GM21528 (cell line): ENCODE data around the gene PPP6R2.
"Not testable (repeated sequence)": the region's sequence is repeated elsewhere in the genome, so short reads cannot be mapped to it uniquely, and the experiment has no call there.

ENCODE experiments used
- ATAC-seq: cut with Tn5 transposase; IDR thresholded peaks from one replicate; pipeline ENCODE4 v1.9.1; 2021; ENCODE audit warnings: mild to moderate bottlenecking, moderate library complexity; ENCODE audit not compliant: unreplicated experiment, low FRiP score

Gene PPP6R2

DNA sequence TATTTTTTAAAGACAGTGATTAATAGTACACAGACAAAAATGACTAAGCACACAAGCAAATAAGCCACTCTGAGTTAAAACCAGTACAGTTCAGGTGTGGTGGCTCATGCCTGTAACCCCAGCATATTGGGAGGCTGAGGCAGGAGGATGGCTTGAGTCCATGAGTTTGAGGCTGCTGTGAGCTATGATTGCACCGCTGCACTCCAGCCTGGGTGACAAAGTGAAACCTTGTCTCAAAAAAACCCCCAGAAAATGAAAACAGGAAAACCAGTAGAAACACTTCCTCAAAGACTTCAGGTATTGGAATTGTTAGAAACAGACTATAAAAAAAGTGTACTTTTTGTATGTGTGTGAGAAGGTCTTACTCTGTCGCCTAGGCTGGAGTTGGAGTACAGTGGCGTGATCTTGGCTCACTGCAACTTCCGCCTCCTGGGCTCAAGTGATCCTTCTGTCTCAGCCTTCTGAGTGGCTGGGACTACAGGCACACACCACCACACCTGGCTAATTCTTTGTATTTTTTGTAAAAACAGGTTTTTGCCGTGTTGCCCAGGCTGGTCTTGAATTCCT lies 33.0 kb downstream of the PPP6R2 start:
- ATAC-seq, result no peak

DNA sequence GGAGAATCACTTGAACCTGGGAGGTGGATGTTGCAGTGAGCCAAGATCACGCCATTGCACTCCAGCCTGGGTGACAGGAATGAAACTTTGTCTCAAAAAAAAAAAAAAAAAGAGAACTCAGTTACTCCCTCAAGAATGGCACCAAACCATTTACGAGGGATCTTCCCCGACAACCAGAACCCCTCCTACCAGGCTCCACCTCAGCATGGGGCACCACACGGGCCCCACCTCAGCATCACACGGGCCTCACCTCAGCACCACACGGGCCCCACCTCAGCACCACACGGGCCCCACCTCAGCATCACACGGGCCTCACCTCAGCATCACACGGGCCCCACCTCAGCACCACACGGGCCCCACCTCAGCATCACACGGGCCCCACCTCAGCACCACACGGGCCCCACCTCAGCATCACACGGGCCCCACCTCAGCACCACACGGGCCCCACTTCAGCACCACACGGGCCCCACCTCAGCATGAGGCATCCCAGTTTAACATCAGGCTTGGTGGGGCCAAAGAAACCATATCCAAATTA lies 38.0 kb downstream of the PPP6R2 start:
- ATAC-seq, result not testable (repeated sequence)

DNA sequence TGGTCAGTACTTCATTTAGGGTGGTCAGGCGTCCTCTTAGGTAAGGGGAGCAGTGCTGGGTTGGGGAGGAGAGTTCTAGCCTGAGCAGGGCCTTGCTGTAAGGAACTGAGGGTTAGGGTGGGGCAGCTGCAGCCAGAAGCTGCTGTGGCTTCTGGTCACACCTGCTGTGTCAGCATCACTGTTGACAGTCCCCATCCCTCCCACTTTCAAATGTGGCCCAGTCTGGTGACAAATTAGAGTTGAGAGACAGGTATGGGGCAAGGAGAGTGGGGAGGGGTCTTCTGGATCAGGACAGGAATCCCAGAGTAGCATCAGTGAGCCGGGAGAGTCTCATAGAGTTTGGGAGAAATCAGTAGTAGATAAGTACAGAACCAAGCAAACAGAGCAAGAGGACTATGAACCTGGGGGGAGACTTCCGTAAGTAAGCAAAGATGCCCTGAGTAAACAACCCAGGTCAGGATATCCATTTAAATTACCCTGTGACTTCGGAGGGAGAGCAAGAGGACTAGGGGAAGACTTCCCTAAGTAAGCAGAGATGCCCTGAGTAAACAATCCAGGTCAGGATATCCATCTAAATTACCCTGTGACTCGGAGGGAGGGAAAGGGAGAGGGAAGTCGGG lies 53.7 kb downstream of the PPP6R2 start:
- ATAC-seq, result no peak

DNA sequence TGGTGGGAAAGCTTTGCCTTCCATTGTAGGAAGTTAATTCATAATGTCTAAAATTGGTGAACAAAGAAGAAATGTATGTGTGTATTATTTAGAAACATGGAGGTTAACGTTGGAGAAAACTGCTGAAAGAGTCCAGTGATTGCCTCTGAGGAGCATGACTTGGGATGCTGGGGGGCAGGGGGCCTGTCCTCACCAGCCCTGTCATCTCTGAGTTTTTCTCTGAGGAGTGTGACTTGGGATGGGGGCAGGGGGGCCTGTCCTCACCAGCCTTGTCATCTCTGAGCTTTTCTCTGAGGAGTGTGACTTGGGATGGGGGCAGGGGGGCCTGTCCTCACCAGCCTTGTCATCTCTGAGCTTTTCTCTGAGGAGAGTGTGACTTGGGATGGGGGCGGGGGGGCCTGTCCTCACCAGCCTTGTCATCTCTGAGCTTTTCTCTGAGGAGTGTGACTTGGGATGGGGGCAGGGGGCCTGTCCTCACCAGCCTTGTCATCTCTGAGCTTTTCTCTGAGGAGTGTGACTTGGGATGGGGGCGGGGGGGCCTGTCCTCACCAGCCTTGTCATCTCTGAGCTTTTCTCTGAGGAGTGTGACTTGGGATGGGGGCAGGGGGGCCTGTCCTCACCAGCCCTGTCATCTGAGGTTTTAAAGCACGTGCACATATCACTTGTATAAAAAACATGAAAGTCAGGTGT lies 54.4 kb downstream of the PPP6R2 start:
- not testable (repeated sequence) for ATAC-seq

DNA sequence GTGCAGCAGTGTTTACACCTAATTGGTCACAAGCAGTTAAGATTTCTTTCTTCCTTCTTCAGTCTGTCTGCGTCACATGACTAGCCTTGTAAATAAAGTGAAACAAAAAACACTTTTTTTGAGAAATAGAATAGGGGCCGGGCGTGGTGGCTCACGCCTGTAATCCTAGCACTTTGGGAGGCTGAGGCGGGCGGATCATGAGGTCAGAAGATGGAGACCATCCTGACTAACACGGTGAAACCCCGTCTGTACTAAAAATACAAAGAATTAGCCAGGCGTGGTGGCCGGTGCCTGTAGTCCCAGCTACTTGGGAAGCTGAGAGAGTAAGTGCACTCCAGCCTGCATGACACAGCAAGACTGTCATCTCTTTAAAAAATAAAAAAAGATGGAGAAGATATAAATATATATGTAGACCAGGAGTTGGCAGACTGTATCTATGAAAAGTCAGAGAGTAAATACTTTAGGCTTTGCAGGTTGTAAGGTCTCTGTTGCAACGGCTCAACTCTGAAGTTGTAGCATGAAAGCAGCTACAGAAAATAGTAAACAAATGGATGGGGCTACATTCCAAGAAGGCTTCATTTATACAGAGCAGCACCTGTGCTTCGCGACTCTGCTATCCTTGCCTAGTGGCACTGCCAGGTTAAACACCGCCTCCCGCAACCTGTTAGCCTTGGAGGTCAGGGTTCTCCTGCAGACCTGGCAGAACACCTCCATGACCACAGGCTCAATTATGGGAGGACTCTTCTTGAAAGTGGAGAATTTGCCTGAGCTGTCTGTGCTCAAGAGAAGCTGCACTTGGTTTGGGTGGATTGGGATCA lies 55.9 kb downstream of the PPP6R2 start:
- no peak for ATAC-seq

DNA sequence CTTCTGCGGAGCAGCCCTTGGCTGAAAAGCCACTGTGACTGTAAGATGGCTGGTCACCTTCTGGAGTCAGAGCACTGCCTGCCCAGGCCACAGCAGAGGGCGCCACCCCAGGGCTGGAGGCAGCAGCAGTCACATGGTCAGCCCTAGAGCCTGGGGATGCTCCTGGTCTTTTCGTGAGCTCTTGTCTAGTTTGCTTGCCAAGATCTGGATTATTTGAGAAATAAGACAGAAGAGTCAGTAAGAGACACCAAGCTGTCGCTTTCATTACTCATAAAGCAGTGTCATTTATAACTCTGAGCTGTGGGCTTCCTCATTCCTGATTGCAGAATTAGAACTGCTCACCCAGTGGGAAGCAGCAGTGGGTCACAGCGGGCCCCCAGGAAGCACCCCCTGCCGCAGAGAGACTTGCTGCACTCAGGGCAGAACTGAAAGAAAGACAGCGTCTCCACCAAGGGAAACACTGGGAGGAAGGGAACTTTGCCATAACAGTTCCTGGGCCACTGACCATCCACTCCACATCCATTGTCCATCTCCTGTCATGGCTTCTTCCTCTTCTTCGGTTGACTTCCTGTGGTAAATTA lies 56.7 kb downstream of the PPP6R2 start:
- no peak for ATAC-seq

DNA sequence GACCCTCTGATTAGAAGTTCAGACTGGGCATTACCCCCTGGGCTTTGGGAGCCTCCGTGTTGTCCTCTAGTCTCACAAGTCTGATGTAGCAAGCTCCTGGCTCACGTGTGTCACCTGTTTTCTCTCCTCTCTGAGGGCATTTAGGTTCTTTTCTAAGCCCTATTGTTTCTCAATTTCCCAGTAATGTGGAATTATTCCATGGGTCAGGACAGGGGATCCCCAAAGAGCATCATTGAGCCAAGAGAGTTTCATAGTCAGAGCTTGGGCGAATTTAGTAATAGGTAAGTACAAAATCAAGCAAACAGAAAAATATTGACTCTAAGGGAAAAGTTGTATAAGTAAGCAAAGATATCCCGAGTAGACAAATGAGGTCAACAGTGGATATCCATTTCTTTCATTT lies 57.3 kb downstream of the PPP6R2 start:
- ATAC-seq, result no peak

DNA sequence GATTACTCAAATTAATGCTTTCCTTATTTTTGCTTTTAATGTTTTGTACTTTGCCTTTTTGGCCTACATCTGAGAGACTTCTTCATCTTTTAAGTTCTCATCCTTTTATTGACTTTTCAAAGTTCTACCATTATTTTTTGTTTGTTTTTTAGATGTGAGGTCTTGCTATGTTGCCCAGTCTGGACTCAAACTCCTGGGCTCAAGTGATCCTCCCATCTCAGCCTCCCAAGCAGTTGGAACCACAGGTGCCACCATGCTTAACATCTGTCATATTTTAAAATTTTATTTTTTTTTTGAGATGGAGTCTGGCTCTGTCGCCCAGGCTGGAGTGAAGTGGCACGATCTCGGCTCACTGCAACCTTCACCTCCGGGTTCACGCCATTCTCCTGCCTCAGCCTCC lies 57.8 kb downstream of the PPP6R2 start:
- no peak for ATAC-seq

DNA sequence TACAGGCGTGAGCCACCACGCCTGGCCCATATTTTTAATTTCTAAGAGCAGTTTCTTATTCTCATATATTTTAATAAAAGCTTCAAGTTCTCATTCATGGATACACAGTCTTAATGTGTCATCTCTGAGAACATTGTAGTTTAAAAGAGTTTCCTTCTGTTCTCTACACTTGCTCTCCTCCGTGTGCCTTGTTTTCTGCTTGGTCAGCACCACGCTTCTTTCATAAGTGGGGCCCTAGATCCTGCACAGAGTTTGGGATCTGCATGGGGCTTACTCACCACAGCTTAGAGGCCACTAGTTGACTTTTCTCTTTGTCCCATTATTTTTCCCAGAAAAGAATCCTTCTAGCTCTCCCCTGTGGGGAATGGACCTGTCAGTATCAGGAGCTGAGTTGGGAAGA lies 58.8 kb downstream of the PPP6R2 start:
- ATAC-seq, result no peak

DNA sequence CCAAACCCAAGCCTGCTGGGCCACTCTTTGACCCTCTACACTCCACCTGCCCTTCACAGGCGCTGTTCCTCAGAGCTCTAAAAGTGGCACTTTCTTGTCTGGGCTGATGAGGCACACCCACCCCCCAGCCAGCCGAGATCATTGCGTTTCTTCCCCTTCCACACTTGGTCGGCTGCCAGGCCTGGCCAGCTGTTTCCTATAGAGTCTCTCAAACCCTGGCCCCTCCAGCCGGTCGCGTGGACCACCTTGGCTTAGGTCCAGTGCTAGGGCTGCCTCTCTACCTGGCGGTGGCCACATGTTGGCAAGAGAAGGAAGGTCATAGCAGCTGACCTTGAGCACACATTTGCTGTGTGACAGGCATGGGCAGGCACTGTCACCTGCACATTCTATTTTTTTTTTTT lies 60.6 kb downstream of the PPP6R2 start:
- ATAC-seq, result no peak

DNA sequence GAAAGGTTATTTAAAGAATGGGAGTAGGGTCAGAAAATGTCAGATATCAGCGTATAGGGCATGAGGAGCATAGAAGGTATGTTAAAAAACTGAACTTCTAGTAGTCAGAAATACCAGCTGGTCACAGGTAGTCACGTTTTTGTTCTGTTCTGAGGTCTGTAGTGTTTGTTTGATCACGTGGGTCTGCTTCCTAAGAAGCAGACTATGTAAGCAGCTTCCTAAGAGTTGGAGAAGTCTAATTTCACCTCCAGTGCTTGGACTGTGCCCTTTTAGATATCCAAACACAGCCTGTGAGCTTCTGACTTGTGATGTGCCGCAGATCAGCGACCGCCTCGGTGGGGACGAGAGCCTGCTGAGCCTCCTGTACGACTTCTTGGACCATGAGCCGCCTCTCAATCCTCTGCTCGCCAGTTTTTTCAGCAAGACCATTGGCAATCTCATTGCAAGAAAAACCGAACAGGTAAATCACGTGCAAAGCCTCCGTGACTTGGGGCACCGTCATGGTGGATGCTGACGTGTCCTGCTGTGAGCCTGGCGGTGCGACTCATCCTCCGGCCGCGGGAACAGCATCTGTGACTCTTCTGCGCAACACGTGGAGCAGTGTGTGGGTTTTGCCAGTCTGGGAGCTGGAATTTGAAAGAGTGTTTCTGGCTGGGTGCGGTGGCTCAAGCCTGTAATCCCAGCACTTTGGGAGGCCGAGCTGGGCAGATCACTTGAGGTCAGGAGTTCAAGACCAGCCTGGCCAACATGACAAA lies 63.5 kb downstream of the PPP6R2 start:
- no peak for ATAC-seq

DNA sequence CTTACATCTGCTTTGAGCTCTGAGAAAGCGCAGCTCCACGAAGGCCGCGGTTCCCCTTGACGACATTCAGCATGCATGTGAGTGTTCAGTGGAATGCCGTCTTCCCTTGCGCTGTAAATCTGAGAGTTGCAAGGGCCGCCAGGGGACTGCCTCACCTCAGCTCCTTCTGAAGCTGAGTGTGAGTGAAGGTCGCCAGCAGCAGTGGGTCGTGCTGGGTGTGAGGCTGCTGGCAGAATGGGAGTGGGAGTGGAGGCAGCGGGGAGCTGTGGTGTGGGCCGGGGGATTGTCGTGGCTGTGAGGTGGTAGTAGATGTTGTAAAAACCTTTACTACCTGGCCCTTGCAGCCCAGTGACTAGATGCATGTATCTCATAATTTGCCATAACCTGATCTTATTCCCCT lies 65.2 kb downstream of the PPP6R2 start:
- ATAC-seq, result no peak

DNA sequence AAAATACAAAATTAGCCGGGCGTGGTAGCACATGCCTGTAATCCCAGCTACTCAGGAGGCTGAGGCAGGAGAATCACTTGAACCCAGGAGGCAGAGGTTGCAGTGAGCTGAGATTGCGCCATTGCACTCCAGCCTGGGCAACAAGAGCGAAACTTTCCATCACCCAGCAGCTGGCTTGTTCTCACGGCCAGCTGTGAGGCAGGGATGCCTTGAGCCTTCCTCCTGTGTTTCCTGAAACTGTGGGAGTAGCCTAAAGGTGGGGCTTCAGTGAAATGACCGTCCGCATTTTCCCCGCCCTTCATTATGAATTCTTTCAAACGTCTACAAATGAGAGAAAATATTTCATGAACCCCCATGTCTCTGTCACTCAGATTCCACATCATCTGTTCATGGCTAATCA lies 65.8 kb downstream of the PPP6R2 start:
- ATAC-seq, result not testable (repeated sequence)

DNA sequence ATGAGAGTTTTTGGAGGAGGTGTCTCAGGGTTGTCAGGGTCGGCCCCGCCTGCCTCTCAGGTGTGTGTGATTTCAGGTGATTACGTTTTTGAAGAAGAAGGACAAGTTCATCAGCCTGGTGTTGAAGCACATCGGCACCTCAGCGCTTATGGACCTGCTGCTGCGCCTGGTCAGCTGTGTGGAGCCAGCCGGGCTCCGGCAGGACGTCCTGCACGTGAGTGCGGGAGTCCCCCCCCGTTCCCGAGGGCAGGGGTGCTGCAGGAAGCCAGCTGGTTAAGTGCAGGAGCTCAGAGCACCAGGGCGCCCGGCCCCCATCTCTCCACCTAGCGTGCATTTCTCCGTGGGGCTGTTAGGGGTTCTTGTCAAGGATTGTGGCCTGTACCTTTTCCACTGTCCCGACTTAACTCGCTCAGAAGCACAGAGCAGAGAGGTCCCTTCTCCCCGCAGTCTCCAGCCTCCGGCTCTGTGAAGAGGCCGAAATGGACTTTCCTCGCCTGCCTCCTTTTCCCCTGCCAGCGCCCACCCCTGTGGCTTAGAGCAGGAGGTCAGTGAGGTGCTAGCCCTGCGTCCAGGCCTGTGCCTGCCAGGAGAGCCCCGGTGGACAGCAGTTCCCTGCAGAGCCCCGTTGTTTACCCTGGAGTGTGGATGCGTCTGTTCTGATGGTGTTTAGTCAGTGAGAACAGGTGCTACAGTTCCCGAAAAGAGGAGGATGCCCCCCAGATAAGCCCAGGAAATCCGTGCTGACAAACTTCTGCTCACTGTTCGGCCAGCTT lies 71.5 kb downstream of the PPP6R2 start:
- ATAC-seq, result no peak

DNA sequence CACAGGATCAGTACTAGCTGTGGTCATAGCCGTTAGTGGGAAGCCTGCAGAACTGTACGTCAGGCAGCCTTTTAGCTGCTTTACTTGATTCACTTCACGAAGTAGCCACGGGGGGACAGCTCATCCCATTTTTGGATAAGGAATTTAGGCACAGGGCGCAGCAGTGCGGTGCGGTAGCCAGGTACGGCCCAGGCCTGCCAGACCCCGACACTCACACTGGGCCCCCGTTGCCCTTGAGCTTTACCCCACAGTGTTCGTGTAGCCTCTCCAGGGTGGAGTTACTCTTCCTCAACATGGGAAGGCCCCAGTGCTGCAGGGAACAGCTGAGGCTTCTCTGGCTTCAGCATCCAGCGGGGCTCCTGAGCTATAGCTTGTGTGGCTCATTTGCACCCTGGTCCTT lies 72.3 kb downstream of the PPP6R2 start:
- ATAC-seq, result no peak

DNA sequence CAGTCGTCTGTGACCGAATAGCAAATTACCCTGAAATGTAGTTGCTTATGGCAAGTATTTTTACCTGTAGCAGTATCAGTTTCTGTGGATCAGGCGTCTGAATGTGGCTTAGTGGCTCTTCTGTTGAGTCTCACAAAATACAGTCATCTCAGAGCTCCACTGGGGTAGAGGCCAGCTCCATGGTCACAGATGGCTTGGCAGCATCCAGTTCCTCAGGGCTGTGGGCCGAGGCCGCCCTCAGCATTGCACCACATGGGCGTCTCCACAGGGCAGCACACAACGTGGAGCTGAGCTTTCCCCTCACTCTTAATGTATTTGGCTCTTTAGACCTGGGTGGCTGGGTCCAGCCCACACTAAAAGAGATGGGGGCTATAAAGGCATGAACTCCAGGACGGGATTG lies 73.9 kb downstream of the PPP6R2 start:
- ATAC-seq, result no peak

DNA sequence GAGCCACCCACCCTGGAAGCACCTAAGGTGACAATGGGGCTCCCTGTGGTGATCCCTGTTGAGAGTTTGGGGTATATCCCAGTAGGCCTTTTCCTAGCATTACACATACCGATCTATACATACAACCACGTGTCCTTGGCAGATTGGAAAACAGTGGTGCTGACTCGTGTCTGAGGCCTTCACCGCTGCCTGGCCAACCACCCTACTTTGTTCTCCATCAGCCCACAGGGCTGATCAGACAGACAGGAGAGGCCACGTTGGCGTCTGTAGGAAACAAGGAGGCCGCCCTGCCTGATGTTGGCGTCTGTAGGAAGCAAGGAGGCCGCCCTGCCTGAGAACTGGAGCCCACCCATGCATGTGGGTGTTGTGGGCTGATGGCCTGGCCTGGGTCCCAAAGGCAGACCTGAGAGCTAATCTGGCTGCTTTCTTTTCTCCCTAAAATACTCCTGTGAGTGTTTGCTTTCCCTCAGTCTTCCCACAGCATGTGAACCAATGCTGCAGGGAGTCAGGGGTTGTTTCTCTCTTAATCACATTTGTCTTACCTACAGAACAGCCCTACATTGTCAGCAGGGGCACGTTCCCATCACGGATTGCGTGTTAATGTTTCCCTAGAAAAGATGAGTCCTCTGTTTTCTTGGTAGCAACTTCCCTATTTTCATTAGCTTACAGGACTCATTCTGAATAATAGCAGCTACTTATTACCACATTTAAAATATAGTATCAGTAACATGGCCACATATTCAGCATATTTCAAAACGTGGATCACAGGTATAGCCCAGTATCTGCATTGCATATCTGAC lies 74.5 kb downstream of the PPP6R2 start:
- ATAC-seq, result no peak

DNA sequence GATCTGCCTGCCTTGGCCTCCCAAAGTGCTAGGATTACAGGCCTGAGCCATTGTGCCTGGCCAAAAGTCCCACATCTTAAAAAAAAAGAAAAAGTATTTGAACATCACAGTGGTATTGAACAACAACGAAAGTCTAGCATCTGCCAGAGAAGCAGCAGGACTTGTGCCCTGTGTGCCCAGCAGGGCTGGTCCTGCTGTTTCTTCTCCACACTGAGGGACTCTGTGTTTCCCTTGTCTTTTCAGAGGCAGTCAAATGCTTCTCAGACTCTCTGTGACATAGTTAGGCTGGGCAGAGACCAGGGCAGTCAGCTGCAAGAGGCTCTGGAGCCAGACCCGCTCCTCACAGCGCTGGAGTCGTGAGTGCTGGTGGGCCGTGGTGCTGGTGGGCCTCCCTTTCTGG lies 75.5 kb downstream of the PPP6R2 start:
- ATAC-seq, result no peak
